Osteoblast (primary cell): ENCODE data around the gene NXNL2. TPM values are rescaled to one million over a fixed set of nuclear protein-coding genes. Genes with fewer than 3 reads are reported as not detected.

Experiments used
- DNase-seq: peaks from one replicate; pipeline ENCODE4 v3.0.0; 2011; ENCODE audit warnings: low spot score, mixed read lengths; ENCODE audit not compliant: insufficient read length; ENCODE audit errors: missing footprints
- H2AFZ ChIP-seq: 2 replicates; pipeline ENCODE4 v1.6.0; 2011; ENCODE audit warnings: mild to moderate bottlenecking, low read length
- H3K27ac ChIP-seq: 2 replicates; pipeline ENCODE4 v1.5.1; 2011; ENCODE audit warnings: mild to moderate bottlenecking, low read depth, low read length, moderate library complexity
- H3K27me3 ChIP-seq: 2 replicates; pipeline ENCODE4 v1.6.0; 2012; ENCODE audit warnings: mild to moderate bottlenecking, control low read depth, inconsistent platforms, low read length, moderate library complexity; ENCODE audit not compliant: insufficient read depth
- H3K36me3 ChIP-seq: 2 replicates; pipeline ENCODE4 v1.5.1; 2011; ENCODE audit warnings: mild to moderate bottlenecking, low read length, control low read depth, moderate library complexity; ENCODE audit not compliant: insufficient read depth
- H3K4me1 ChIP-seq: 2 replicates; pipeline ENCODE4 v1.5.1; 2011; ENCODE audit warnings: mild to moderate bottlenecking, low read length, control low read depth, moderate library complexity; ENCODE audit not compliant: insufficient read depth
- H3K4me2 ChIP-seq: 2 replicates; pipeline ENCODE4 v1.6.0; 2011; ENCODE audit warnings: mild to moderate bottlenecking, low read length; ENCODE audit not compliant: insufficient read depth
- H3K4me3 ChIP-seq: fragments of 200-600 bp; sonication (generic); 3 replicates; pipeline ENCODE4 v1.5.1; 2012; ENCODE audit warnings: mild to moderate bottlenecking, low read length, inconsistent platforms; ENCODE audit not compliant: insufficient read depth
- H3K79me2 ChIP-seq: 2 replicates; pipeline ENCODE4 v1.6.0; 2012; ENCODE audit warnings: mild to moderate bottlenecking, low read length, control low read depth, inconsistent platforms; ENCODE audit not compliant: insufficient read depth
- H3K9me3 ChIP-seq: 2 replicates; pipeline ENCODE4 v1.5.1; 2011; ENCODE audit warnings: low read depth, low read length, control low read depth
- H4K20me1 ChIP-seq: 2 replicates; pipeline ENCODE4 v1.6.0; 2012; ENCODE audit warnings: mild to moderate bottlenecking, low read length, control low read depth; ENCODE audit not compliant: insufficient read depth
- CTCF ChIP-seq: IDR thresholded peaks from 2 replicates; pipeline ENCODE4 v1.5.1; 2011; ENCODE audit warnings: mild to moderate bottlenecking, low read depth, low read length, moderate library complexity; ENCODE audit errors: extremely low read depth
- total RNA-seq: library from RNA; depleted of rRNA; stranded (reverse); fragments of >200 nt; gene quantifications from 2 replicates; pipeline ENCODE4 v1.2.3, GENCODE V29; 2012

The NXNL2 gene
- total RNA-seq, 1 donor: 3.3 TPM

- Histone ChIP-seq H3K36me3 (peaks cover 12% of the 10 kb centered on the region), H3K9me3 (no peaks in the 10 kb centered on the region), H3K4me3 (peak overlapping the region; percentile 80), H4K20me1 (peaks cover 9% of the 10 kb centered on the region), H3K79me2 (peaks cover 63% of the 10 kb centered on the region), H3K4me1 (peaks cover 33% of the 10 kb centered on the region), H3K27ac (peak overlapping the region; percentile 92), H3K27me3 (no peaks in the 10 kb centered on the region), H3K4me2 (peak overlapping the region; percentile 89), H2AFZ (peak overlapping the region; percentile 7)
- no peak for TF ChIP-seq CTCF
- peak; percentile 83 for DNase-seq
Measured at GRCh38 chr9:88536951-88537760, 2.2 kb downstream of the NXNL2 start.

GRCh38 chr9:88537761-88538091, 2.7 kb downstream of the NXNL2 start:
- peak; percentile 96 for DNase-seq
- no peak for TF ChIP-seq CTCF
- H2AFZ ChIP-seq: no peak overlapping the region
- H3K9me3 ChIP-seq: no peaks in the 10 kb centered on the region
- H3K79me2 ChIP-seq: peaks cover 66% of the 10 kb centered on the region
- H3K4me2 ChIP-seq: peak overlapping the region; percentile 89
- peaks cover 31% of the 10 kb centered on the region for H3K4me1 ChIP-seq
- H3K27ac ChIP-seq: peak overlapping the region; percentile 92
- no peaks in the 10 kb centered on the region for H3K27me3 ChIP-seq
- peaks cover 9% of the 10 kb centered on the region for H4K20me1 ChIP-seq
- H3K36me3 ChIP-seq: peaks cover 12% of the 10 kb centered on the region
- no peak overlapping the region for H3K4me3 ChIP-seq

GRCh38 chr9:88538311-88539085, 3.5 kb downstream of the NXNL2 start:
- H4K20me1 ChIP-seq: peaks cover 9% of the 10 kb centered on the region
- H3K4me3 ChIP-seq: no peak overlapping the region
- H3K27me3 ChIP-seq: no peaks in the 10 kb centered on the region
- no peaks in the 10 kb centered on the region for H3K9me3 ChIP-seq
- H3K36me3 ChIP-seq: peaks cover 12% of the 10 kb centered on the region
- H3K4me1 ChIP-seq: peaks cover 28% of the 10 kb centered on the region
- H3K79me2 ChIP-seq: peaks cover 63% of the 10 kb centered on the region
- H2AFZ ChIP-seq: no peak overlapping the region
- no peak for TF ChIP-seq CTCF
- H3K4me2 ChIP-seq: peak overlapping the region; percentile 89
- DNase-seq: peak; percentile 39
- H3K27ac ChIP-seq: peak overlapping the region; percentile 92

GRCh38 chr9:88539246-88539645, 4.3 kb downstream of the NXNL2 start:
- Histone ChIP-seq H3K27me3 (no peaks in the 10 kb centered on the region), H3K27ac (no peak overlapping the region), H3K9me3 (no peaks in the 10 kb centered on the region), H3K36me3 (peaks cover 13% of the 10 kb centered on the region), H2AFZ (no peak overlapping the region), H3K4me2 (no peak overlapping the region), H4K20me1 (peaks cover 9% of the 10 kb centered on the region), H3K4me3 (no peak overlapping the region), H3K4me1 (peaks cover 28% of the 10 kb centered on the region), H3K79me2 (peaks cover 62% of the 10 kb centered on the region)
- TF ChIP-seq CTCF: no peak
- DNase-seq: no peak
